SK-N-SH treated with all-trans-retinoic acid at 6 μM for 48 hours (cell line): ENCODE measurements around the gene MINDY2.

Experiments used
- ESRRG ChIP-seq: fragments of 250-450 bp; sonication (Bioruptor Pico); IDR thresholded peaks from 2 replicates; pipeline ENCODE4 v1.6.1; 2021; ENCODE audit warnings: mild to moderate bottlenecking
- TSHZ2 ChIP-seq: fragments of 250-450 bp; sonication (Bioruptor Pico); IDR thresholded peaks from 2 replicates; pipeline ENCODE4 v1.5.0; 2020; ENCODE audit warnings: mild to moderate bottlenecking, moderate library complexity

GRCh38 chr15:58766290-58766689, 4.8 kb upstream of the MINDY2 start:
- TF ChIP-seq TSHZ2 (CRISPR knock-in tag), result no peak
- TF ChIP-seq ESRRG (CRISPR knock-in tag), result no peak
